WTC11 (cell line): Measurements from ENCODE around the gene HNRNPA0. TPM values are rescaled to one million over a fixed set of nuclear protein-coding genes. Genes with fewer than 3 reads are reported as not detected.

Experiments used
- ATAC-seq: fragments of 200-7000 bp; cut with Tn5 transposase; 2 replicates; pipeline ENCODE4 v1.10.0; 2021; ENCODE audit warnings: mild to moderate bottlenecking, moderate library complexity
- CTCF ChIA-PET: fragments of 300-600 bp; sonication (Branson Sonifier 250); formaldehyde crosslinking; loops from one replicate; lab custom pipeline; 2021; ENCODE audit warnings: antibody characterized with exemption; lab: Charles Lee
- POLR2A ChIA-PET: fragments of 350-600 bp; sonication (Branson Sonifier 250); formaldehyde crosslinking; loops from one replicate; lab custom pipeline; 2021; ENCODE audit warnings: antibody characterized with exemption; lab: Charles Lee
- DNase-seq: peaks from one replicate; pipeline ENCODE4 v3.0.0; 2021; ENCODE audit warnings: low spot score
- H3K27ac Mint-ChIP-seq: 2 replicates; pipeline ENCODE4 v1.8.0; 2021; ENCODE audit warnings: mixed read lengths
- H3K27me3 Mint-ChIP-seq: 2 replicates; pipeline ENCODE4 v1.8.0; 2021; ENCODE audit warnings: low read depth, mild to moderate bottlenecking, moderate library complexity, mixed read lengths
- H3K36me3 Mint-ChIP-seq: 2 replicates; pipeline ENCODE4 v1.8.0; 2021; ENCODE audit warnings: mixed read lengths
- H3K4me1 Mint-ChIP-seq: 2 replicates; pipeline ENCODE4 v1.8.0; 2022; ENCODE audit warnings: mixed read lengths
- H3K4me3 Mint-ChIP-seq: 2 replicates; pipeline ENCODE4 v1.8.0; 2021; ENCODE audit warnings: mild to moderate bottlenecking, moderate library complexity, mixed read lengths
- H3K9me3 Mint-ChIP-seq: 2 replicates; pipeline ENCODE4 v1.8.0; 2021; ENCODE audit warnings: mixed read lengths
- ARID4B ChIP-seq: sonication (generic); formaldehyde crosslinking; IDR thresholded peaks from 2 replicates; pipeline ENCODE4 v1.8.0; 2023; ENCODE audit warnings: missing genetic modification reagents, mild to moderate bottlenecking, borderline replicate concordance
- ATF2 ChIP-seq: sonication (generic); formaldehyde crosslinking; IDR thresholded peaks from 2 replicates; pipeline ENCODE4 v1.8.1; 2022; ENCODE audit warnings: low read depth, missing genetic modification reagents, borderline replicate concordance
- CDX4 ChIP-seq: fragments of 250-450 bp; sonication (Bioruptor Pico); IDR thresholded peaks from 2 replicates; pipeline ENCODE4 v1.9.0; 2021; ENCODE audit warnings: moderate library complexity, mild to moderate bottlenecking, inconsistent platforms, borderline replicate concordance
- CREB1 ChIP-seq: sonication (generic); formaldehyde crosslinking; IDR thresholded peaks from 2 replicates; pipeline ENCODE4 v1.8.0; 2023; ENCODE audit warnings: mild to moderate bottlenecking, missing genetic modification reagents
- CREM ChIP-seq: sonication (generic); formaldehyde crosslinking; IDR thresholded peaks from 2 replicates; pipeline ENCODE4 v1.8.1; 2022; ENCODE audit warnings: mild to moderate bottlenecking, missing genetic modification reagents, moderate library complexity
- E2F5 ChIP-seq: sonication (generic); formaldehyde crosslinking; IDR thresholded peaks from 2 replicates; pipeline ENCODE4 v1.8.1; 2022; ENCODE audit warnings: mild to moderate bottlenecking, moderate library complexity, missing genetic modification reagents
- ERG ChIP-seq: fragments of 250-450 bp; sonication (Bioruptor Pico); IDR thresholded peaks from 2 replicates; pipeline ENCODE4 v1.8.0; 2021; ENCODE audit warnings: mild to moderate bottlenecking
- ESRRA ChIP-seq: sonication (generic); formaldehyde crosslinking; IDR thresholded peaks from 2 replicates; pipeline ENCODE4 v1.8.1; 2022; ENCODE audit warnings: mild to moderate bottlenecking, missing genetic modification reagents, borderline replicate concordance
- FOXJ3 ChIP-seq: sonication (generic); formaldehyde crosslinking; IDR thresholded peaks from 2 replicates; pipeline ENCODE4 v1.9.0; 2021; ENCODE audit warnings: missing genetic modification reagents, mild to moderate bottlenecking, borderline replicate concordance
- FOXP4 ChIP-seq: sonication (generic); formaldehyde crosslinking; IDR thresholded peaks from 2 replicates; pipeline ENCODE4 v1.8.0; 2022; ENCODE audit warnings: mild to moderate bottlenecking, missing genetic modification reagents
- GTF2I ChIP-seq: fragments of 250-450 bp; sonication (Bioruptor Pico); conservative IDR thresholded peaks from 2 replicates; pipeline ENCODE4 v1.4.0; 2021; ENCODE audit warnings: mild to moderate bottlenecking
- IRF2 ChIP-seq: sonication (generic); formaldehyde crosslinking; IDR thresholded peaks from 2 replicates; pipeline ENCODE4 v1.8.0; 2022; ENCODE audit warnings: low read depth, missing genetic modification reagents, borderline replicate concordance
- JAZF1 ChIP-seq: fragments of 250-450 bp; sonication (Bioruptor Pico); IDR thresholded peaks from 2 replicates; pipeline ENCODE4 v1.9.0; 2021; ENCODE audit warnings: moderate library complexity, mild to moderate bottlenecking, inconsistent platforms
- MYBL2 ChIP-seq: sonication (generic); formaldehyde crosslinking; IDR thresholded peaks from 2 replicates; pipeline ENCODE4 v1.8.1; 2023; ENCODE audit warnings: mild to moderate bottlenecking, moderate library complexity, missing genetic modification reagents
- NFATC4 ChIP-seq: fragments of 250-450 bp; sonication (Bioruptor Pico); IDR thresholded peaks from 2 replicates; pipeline ENCODE4 v1.9.0; 2021; ENCODE audit warnings: mild to moderate bottlenecking
- SP1 ChIP-seq: sonication (generic); formaldehyde crosslinking; conservative IDR thresholded peaks from 2 replicates; pipeline ENCODE4 v1.8.1; 2022; ENCODE audit warnings: missing genetic modification reagents
- USF1 ChIP-seq: sonication (generic); formaldehyde crosslinking; IDR thresholded peaks from 2 replicates; pipeline ENCODE4 v1.8.0; 2022; ENCODE audit warnings: mild to moderate bottlenecking, missing genetic modification reagents
- ZNF121 ChIP-seq: sonication (generic); formaldehyde crosslinking; IDR thresholded peaks from 2 replicates; pipeline ENCODE4 v1.8.0; 2023; ENCODE audit warnings: missing genetic modification reagents
- ZNF232 ChIP-seq: sonication (generic); formaldehyde crosslinking; IDR thresholded peaks from 2 replicates; pipeline ENCODE4 v1.8.0; 2022; ENCODE audit warnings: mild to moderate bottlenecking, missing genetic modification reagents
- ZNF512 ChIP-seq: sonication (generic); formaldehyde crosslinking; IDR thresholded peaks from 2 replicates; pipeline ENCODE4 v1.8.1; 2022; ENCODE audit warnings: missing genetic modification reagents, borderline replicate concordance
- total RNA-seq: library from RNA; stranded (reverse); gene quantifications from 3 replicates; pipeline ENCODE4 v1.2.3, GENCODE V29; 2021

HNRNPA0 gene
- total RNA-seq, 1 experiment from 2014 or later = 66.6 TPM

GRCh38 chr5:137718611-137719010, 35.6 kb downstream of the HNRNPA0 start:
- H3K4me3 Mint-ChIP-seq = no peak overlapping the region
- no peak for ATAC-seq
- ChIA-PET CTCF (interaction anchor here (1.3 kb wide), 1 partner anchor 10 kb away, joined by 3 read pairs; no protein-coding TSS in a partner anchor), POLR2A (interaction anchor here (1.0 kb wide), 1 partner anchor 14 kb away, joined by 3 read pairs; no protein-coding TSS in a partner anchor)
- H3K9me3 Mint-ChIP-seq = peaks cover 14% of the 10 kb centered on the region
- no peaks in the 10 kb centered on the region for H3K27me3 Mint-ChIP-seq
- no peak overlapping the region for H3K27ac Mint-ChIP-seq
- TF ChIP-seq ZNF512 (no peak), CDX4 (CRISPR knock-in tag) (no peak), ZNF232 (CRISPR knock-in tag) (no peak), IRF2 (CRISPR knock-in tag) (no peak), ATF2 (CRISPR knock-in tag) (no peak)
- H3K36me3 Mint-ChIP-seq = peaks cover 26% of the 10 kb centered on the region
- no peak for DNase-seq
- H3K4me1 Mint-ChIP-seq = peaks cover 3% of the 10 kb centered on the region; the same call in 1 of the 2 replicates

GRCh38 chr5:137716337-137716736, 37.8 kb downstream of the HNRNPA0 start:
- CTCF ChIA-PET = no interaction called here
- TF ChIP-seq NFATC4 (CRISPR knock-in tag) = no peak
- TF ChIP-seq CREB1 (CRISPR knock-in tag) = no peak
- no peak for TF ChIP-seq CREM (CRISPR knock-in tag)
- no peak for TF ChIP-seq USF1 (CRISPR knock-in tag)
- TF ChIP-seq FOXJ3 (CRISPR knock-in tag) = no peak
- no peak for TF ChIP-seq ARID4B (CRISPR knock-in tag)
- no peak for TF ChIP-seq JAZF1
- TF ChIP-seq ZNF121 (CRISPR knock-in tag) = no peak
- no peak for TF ChIP-seq GTF2I
- TF ChIP-seq SP1 (CRISPR knock-in tag) = no peak
- TF ChIP-seq CDX4 (CRISPR knock-in tag) = no peak
- no peak for TF ChIP-seq ESRRA
- TF ChIP-seq MYBL2 (CRISPR knock-in tag) = no peak
- TF ChIP-seq FOXP4 (CRISPR knock-in tag) = no peak
- TF ChIP-seq E2F5 = no peak
- TF ChIP-seq ERG = no peak
- H3K27ac Mint-ChIP-seq = no peak overlapping the region
- DNase-seq = no peak
- H3K27me3 Mint-ChIP-seq = no peaks in the 10 kb centered on the region
- H3K4me3 Mint-ChIP-seq = no peak overlapping the region
- H3K4me1 Mint-ChIP-seq = no peaks in the 10 kb centered on the region
- POLR2A ChIA-PET = no interaction called here
- no peak for ATAC-seq
- peaks cover 42% of the 10 kb centered on the region for H3K36me3 Mint-ChIP-seq
- H3K9me3 Mint-ChIP-seq = peaks cover 27% of the 10 kb centered on the region
